ENCODE measurements around the gene MTA1.

DNA sequence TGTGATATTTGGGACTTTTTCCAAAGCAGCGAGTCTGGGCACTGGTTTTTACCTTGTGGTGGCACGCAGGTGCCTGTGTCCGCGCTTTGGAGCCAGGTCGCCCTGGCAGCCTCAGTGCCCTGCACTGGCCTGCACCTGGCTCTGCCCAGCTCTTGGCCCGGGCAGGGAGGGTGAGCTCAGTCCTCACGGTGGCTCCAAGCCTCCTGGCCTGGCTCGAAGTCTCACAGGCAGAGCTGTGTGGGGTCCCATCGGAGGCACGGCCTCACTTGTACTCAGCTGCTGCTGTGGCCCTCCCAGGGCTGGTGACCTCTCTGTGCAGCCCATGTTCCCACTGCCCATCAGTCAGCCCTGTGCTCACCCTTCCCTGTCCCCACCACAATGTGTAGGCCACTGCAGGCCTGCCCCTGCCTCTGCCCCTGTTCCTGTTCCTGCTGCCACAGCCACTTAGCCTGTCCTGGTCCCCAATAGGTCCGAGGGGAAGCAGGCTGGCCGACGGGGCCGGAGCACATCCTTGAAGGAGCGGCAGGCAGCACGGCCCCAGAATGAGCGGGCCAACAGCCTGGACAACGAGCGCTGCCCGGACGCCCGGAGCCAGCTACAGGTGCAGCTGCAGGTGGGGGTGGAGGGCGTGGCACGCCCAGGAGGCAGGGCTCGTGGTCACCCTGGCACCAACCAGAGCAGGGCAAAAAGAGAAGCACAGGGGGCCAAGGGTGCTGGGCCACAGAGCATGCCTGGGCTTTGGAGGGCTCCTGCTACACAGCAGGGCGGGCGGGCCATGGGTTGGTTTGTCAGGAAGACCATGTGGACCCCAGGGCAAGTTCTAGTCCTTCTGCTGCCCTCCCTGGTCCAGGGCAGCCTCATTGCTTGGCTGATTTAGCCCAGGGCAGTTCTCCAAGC lies 37.9 kb upstream of the MTA1 start:
- TF ChIP-seq, protein P1, sequence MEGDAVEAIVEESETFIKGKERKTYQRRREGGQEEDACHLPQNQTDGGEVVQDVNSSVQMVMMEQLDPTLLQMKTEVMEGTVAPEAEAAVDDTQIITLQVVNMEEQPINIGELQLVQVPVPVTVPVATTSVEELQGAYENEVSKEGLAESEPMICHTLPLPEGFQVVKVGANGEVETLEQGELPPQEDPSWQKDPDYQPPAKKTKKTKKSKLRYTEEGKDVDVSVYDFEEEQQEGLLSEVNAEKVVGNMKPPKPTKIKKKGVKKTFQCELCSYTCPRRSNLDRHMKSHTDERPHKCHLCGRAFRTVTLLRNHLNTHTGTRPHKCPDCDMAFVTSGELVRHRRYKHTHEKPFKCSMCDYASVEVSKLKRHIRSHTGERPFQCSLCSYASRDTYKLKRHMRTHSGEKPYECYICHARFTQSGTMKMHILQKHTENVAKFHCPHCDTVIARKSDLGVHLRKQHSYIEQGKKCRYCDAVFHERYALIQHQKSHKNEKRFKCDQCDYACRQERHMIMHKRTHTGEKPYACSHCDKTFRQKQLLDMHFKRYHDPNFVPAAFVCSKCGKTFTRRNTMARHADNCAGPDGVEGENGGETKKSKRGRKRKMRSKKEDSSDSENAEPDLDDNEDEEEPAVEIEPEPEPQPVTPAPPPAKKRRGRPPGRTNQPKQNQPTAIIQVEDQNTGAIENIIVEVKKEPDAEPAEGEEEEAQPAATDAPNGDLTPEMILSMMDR (conservative IDR thresholded peaks at IDR 0.05 in 1 of 2, IDR thresholded peaks at IDR 0.05 in 1 of 2; ENCODE audit: extremely low read depth in 1 of 2, insufficient read depth in 1 of 2, low read depth in 1 of 2, low read length in 2 of 2), result no peak
- TF ChIP-seq EZH2 (IDR thresholded peaks at IDR 0.05; ENCODE audit: borderline replicate concordance, low read length), result no peak
